HCT116 (cell line): ENCODE data around the gene AMMECR1. TPM values are rescaled to one million over a fixed set of nuclear protein-coding genes. Genes with fewer than 3 reads are reported as not detected.

Experiments
- ATAC-seq: fragments of 200-7000 bp; cut with Tn5 transposase; 2 replicates; pipeline ENCODE4 v1.9.1; 2020; ENCODE audit warnings: mild to moderate bottlenecking, moderate library complexity
- BruUV-seq: library from RNA; stranded (reverse); fragments of 400-500 nt; replicated peaks from 2 replicates; lab custom pipeline; 2021; lab: Mats Ljungman, UMichigan
- CTCF ChIA-PET: fragments of 300-600 bp; sonication (Branson Sonifier 250); formaldehyde crosslinking; loops from one replicate; lab custom pipeline; 2021; ENCODE audit warnings: antibody characterized with exemption; lab: Charles Lee
- POLR2A ChIA-PET: fragments of 300-600, 350-600 bp; sonication (Branson Sonifier 250); formaldehyde crosslinking; loops from one replicate; lab custom pipeline; 2021; ENCODE audit warnings: antibody characterized with exemption; lab: Charles Lee
- RAD21 ChIA-PET, 2 experiments: fragments of 300-600 bp; sonication (Branson Sonifier 250); formaldehyde crosslinking; loops; one replicate each; lab custom pipeline; 2023; ENCODE audit warnings: low total read pairs in 2 of 2; ENCODE audit not compliant: uncharacterized antibody in 2 of 2, unreplicated experiment in 2 of 2, low non-redundant PET in 1 of 2; lab: Charles Lee
- DNase-seq: peaks from one replicate; pipeline ENCODE4 v3.0.0-alpha.2; 2010; ENCODE audit warnings: low read depth, low spot score
- H2AFZ ChIP-seq: fragments of 200-600 bp; shearing (Covaris generic), sonication (generic); 2 replicates; pipeline ENCODE4 v1.6.1; 2017; ENCODE audit warnings: low read depth, mixed run types, mixed read lengths, antibody characterized with exemption, low read length; ENCODE audit not compliant: poor library complexity, severe bottlenecking
- H3K27ac ChIP-seq: 2 replicates; pipeline ENCODE4 v1.5.1; 2012; ENCODE audit warnings: low read depth, low read length
- H3K27me3 ChIP-seq: fragments of 200-600 bp; sonication (generic); 2 replicates; pipeline ENCODE4 v1.6.1; 2016; ENCODE audit warnings: mixed run types, low read length, mixed read lengths; ENCODE audit not compliant: insufficient read depth
- H3K36me3 ChIP-seq, 2 experiments: fragments of 200-500 bp in 1 of 2; fragments of 200-600 bp in 1 of 2; sonication (Bioruptor generic) in 1 of 2; sonication (generic) in 1 of 2; 2 replicates each; pipeline versions ENCODE4 v1.5.1 to v1.6.1; 2014 to 2016; ENCODE audit warnings: low read length in 2 of 2, inconsistent platforms in 1 of 2, mixed read lengths in 1 of 2, mixed run types in 1 of 2; ENCODE audit not compliant: insufficient read depth in 2 of 2, control insufficient read depth in 1 of 2
- H3K4me1 ChIP-seq, 2 experiments: fragments of 200-600 bp in 1 of 2; sonication (generic) in 1 of 2; 2 replicates each; pipeline versions ENCODE4 v1.5.1 to v1.6.1; 2012 to 2017; ENCODE audit warnings: low read length in 2 of 2, inconsistent platforms in 1 of 2, mild to moderate bottlenecking in 1 of 2, mixed read lengths in 1 of 2, mixed run types in 1 of 2, moderate library complexity in 1 of 2; ENCODE audit not compliant: insufficient read depth in 2 of 2, control insufficient read depth in 1 of 2
- H3K4me2 ChIP-seq: fragments of 200-600 bp; sonication (generic); 2 replicates; pipeline ENCODE4 v1.6.1; 2017; ENCODE audit warnings: mixed run types, low read length, mixed read lengths
- H3K4me3 ChIP-seq, 2 experiments: fragments of 200-600 bp in 1 of 2; sonication (generic) in 1 of 2; replicated peaks in 1 of 2; 2 replicates each; pipeline ENCODE4 v1.5.1; 2011 to 2016; ENCODE audit warnings: low read length in 2 of 2, control low read depth in 1 of 2, low read depth in 1 of 2, mild to moderate bottlenecking in 1 of 2, mixed read lengths in 1 of 2, mixed run types in 1 of 2
- H3K79me2 ChIP-seq: fragments of 200-600 bp; sonication (generic); 2 replicates; pipeline ENCODE4 v1.6.1; 2017; ENCODE audit warnings: mild to moderate bottlenecking, mixed run types, low read length, moderate library complexity, mixed read lengths; ENCODE audit not compliant: insufficient read depth
- H3K9ac ChIP-seq: fragments of 200-600 bp; sonication (generic); 2 replicates; pipeline ENCODE4 v1.6.1; 2016; ENCODE audit warnings: low read length, mixed read lengths
- H3K9me2 ChIP-seq: fragments of 200-600 bp; sonication (generic), shearing (Covaris generic); 2 replicates; pipeline ENCODE4 v1.6.1; 2017; ENCODE audit warnings: mixed run types, mild to moderate bottlenecking, moderate library complexity; ENCODE audit not compliant: insufficient read depth
- H3K9me3 ChIP-seq, 2 experiments: fragments of 200-500 bp in 1 of 2; fragments of 200-600 bp in 1 of 2; sonication (Bioruptor generic) in 1 of 2; sonication (generic) in 1 of 2; 2 replicates each; pipeline ENCODE4 v1.6.1; 2014 to 2017; ENCODE audit warnings: low read length in 2 of 2, mixed read lengths in 2 of 2, inconsistent platforms in 1 of 2, low read depth in 1 of 2, mild to moderate bottlenecking in 1 of 2, mixed run types in 1 of 2, moderate library complexity in 1 of 2; ENCODE audit not compliant: control insufficient read depth in 1 of 2, insufficient read depth in 1 of 2
- H4K20me1 ChIP-seq: fragments of 200-600 bp; sonication (generic), shearing (Covaris generic); 2 replicates; pipeline ENCODE4 v1.6.1; 2017; ENCODE audit warnings: mixed run types, mild to moderate bottlenecking, moderate library complexity; ENCODE audit not compliant: insufficient read depth
- EGR1 ChIP-seq: IDR thresholded peaks from 2 replicates; pipeline ENCODE4 v1.6.1; 2012; ENCODE audit warnings: low read depth
- ELF1 ChIP-seq: IDR thresholded peaks from 2 replicates; pipeline ENCODE4 v1.6.1; 2012; ENCODE audit warnings: low read depth, borderline replicate concordance
- FOSL1 ChIP-seq: IDR thresholded peaks from 2 replicates; pipeline ENCODE4 v1.6.1; 2012; ENCODE audit warnings: low read depth
- JUND ChIP-seq: IDR thresholded peaks from 2 replicates; pipeline ENCODE4 v1.6.1; 2012
- POLR2A ChIP-seq: IDR thresholded peaks from 2 replicates; pipeline ENCODE4 v1.7.0; 2011; ENCODE audit warnings: borderline replicate concordance; ENCODE audit not compliant: insufficient read depth, insufficient read length; ENCODE audit errors: extremely low read depth
- POLR2AphosphoS5 ChIP-seq: IDR thresholded peaks from 2 replicates; pipeline ENCODE4 v1.6.1; 2011; ENCODE audit warnings: mild to moderate bottlenecking, low read depth, low read length, moderate library complexity
- REST ChIP-seq: IDR thresholded peaks from 2 replicates; pipeline ENCODE4 v1.6.1; 2012; ENCODE audit warnings: low read depth
- SRF ChIP-seq: IDR thresholded peaks from 2 replicates; pipeline ENCODE4 v1.6.1; 2012; ENCODE audit warnings: low read depth
- ZBTB33 ChIP-seq: IDR thresholded peaks from 2 replicates; pipeline ENCODE4 v1.6.1; 2011; ENCODE audit warnings: mild to moderate bottlenecking, low read length, moderate library complexity; ENCODE audit not compliant: insufficient replicate concordance; ENCODE audit errors: extremely low read depth
- intact Hi-C: fragments of 100-400 bp; cut with micrococcal nuclease; formaldehyde crosslinking; loops from 2 replicates; pipeline ENCODE4 v1.10.0; 2022
- total RNA-seq: library from RNA; stranded (reverse); gene quantifications from one replicate; pipeline ENCODE4 v1.2.1, GENCODE V29; 2021; ENCODE audit not compliant: unreplicated experiment

The AMMECR1 gene
- total RNA-seq, 1 experiment from 2014 or later = 9.2 TPM

- ATAC-seq = no peak
- CTCF ChIA-PET = no interaction called here
- BruUV-seq = no TSS peak
- TF ChIP-seq JUND = no peak
- TF ChIP-seq SRF = no peak
- TF ChIP-seq EGR1 = no peak
- TF ChIP-seq POLR2A = no peak
- TF ChIP-seq POLR2AphosphoS5 = no peak
- no peak for TF ChIP-seq REST
- no peak for TF ChIP-seq ELF1
- TF ChIP-seq FOSL1 = no peak
- no peak for TF ChIP-seq ZBTB33
- TF ChIP-seq, all 23 proteins: peak for 0
- H3K4me2 ChIP-seq = no peak overlapping the region
- POLR2A ChIA-PET = no interaction called here
- no peak overlapping the region for H3K27ac ChIP-seq
- no peaks in the 10 kb centered on the region for H3K27me3 ChIP-seq
- H3K9me3 ChIP-seq = no peaks in the 10 kb centered on the region
- H2AFZ ChIP-seq = no peak overlapping the region
- H4K20me1 ChIP-seq = no peaks in the 10 kb centered on the region
- no peaks in the 10 kb centered on the region for H3K79me2 ChIP-seq
- DNase-seq = no peak
- H3K9me2 ChIP-seq = no peaks in the 10 kb centered on the region
- intact Hi-C loops = no loop called here
- H3K9ac ChIP-seq = no peak overlapping the region
- H3K4me3 ChIP-seq = no peak overlapping the region
- no peaks in the 10 kb centered on the region; a peak in 1 of 4 replicates for H3K4me1 ChIP-seq
- RAD21 ChIA-PET = no interaction called here
- no peaks in the 10 kb centered on the region for H3K36me3 ChIP-seq
These were observed 116.1 kb downstream of the AMMECR1 start for GRCh38 chrX:110201799-110202198.
